ENCODE measurements around the gene NPHP4.
A peak's percentile ranks its signal among the peaks of the same experiment; 100 is the strongest.
"Not testable (repeated sequence)": the region's sequence is repeated elsewhere in the genome, so short reads cannot be mapped to it uniquely, and the experiment has no call there.

The NPHP4 gene

DNA sequence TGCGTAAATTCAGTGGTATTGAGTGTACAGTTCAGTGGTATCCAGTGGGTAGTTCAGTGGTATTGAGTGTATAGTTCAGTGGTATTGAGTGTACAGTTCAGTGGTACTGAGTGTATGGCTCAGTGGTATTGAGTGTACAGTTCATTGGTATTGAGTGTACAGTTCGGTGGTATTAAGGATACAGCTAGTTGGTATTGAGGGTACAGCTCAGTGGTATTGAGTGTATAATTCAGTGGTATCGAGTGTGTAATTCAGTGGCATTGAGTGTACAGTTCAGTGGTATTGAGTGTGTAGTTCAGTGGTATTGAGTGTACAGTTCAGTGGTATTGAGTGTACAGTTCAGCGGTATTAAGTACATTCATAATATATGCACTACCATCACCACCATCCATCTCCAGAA is 30.0 kb upstream of the NPHP4 start:
- no peak for DNase-seq

DNA sequence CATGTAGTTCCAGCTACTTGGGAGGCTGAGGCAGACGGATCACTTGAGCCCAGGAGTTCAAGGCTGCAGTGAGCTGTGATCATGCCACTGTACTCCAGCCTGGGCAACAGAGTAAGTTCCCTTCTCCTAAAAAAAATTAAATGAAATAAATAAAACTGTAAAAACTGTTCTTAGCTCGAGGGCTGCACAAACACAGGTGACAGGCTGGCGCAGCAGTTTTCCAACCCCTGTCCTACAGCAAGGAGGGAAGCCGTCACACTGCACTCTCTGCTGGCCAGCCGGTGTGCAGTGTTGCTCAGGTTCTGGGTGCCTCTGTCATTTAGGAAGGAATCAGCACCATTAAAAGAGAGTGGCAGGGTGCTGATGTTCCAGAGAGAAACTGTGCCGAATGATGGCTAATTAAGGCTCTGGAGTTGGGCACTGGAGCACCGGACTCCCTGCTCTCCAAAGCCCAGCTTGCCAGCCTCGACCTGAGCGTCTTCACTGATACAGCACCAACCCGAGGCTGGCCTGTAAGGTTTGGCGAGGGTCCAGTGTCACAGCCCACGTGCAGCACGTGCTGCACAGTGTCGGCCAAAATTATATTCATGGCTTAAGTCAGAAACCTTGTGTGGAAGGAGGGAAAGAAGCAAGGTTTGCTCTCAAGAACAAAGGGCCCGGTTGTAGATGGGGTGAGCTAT is 27.1 kb upstream of the NPHP4 start:
- DNase-seq, result no peak

GRCh38 chr1:6017654-6018053 is 25.4 kb upstream of the NPHP4 start:
- not testable (repeated sequence) for DNase-seq

- no peak for DNase-seq
These were observed 24.1 kb upstream of the NPHP4 start for GRCh38 chr1:6016191-6016865.

- DNase-seq, result no peak
These were observed 22.1 kb upstream of the NPHP4 start for GRCh38 chr1:6014130-6014999.

DNA sequence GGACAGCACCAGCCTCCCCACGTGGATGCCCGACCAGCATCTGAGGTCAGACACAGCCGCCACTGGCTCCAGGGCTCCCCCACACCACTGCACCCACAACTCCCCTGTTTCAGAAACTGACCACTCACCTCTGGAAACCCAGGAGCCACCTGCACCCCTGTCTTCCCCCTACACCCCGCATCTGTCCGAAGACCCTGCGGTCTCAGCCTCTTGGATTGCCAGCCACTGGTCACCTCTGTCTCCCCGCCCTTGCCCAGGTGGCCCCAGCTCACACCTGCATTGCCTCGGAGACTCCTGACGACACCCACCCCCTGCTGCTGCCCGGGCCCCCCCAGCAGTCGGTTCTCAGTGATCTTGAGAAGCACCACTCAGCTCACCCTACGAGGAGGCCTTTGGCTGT is 21.3 kb upstream of the NPHP4 start:
- DNase-seq, result no peak

DNA sequence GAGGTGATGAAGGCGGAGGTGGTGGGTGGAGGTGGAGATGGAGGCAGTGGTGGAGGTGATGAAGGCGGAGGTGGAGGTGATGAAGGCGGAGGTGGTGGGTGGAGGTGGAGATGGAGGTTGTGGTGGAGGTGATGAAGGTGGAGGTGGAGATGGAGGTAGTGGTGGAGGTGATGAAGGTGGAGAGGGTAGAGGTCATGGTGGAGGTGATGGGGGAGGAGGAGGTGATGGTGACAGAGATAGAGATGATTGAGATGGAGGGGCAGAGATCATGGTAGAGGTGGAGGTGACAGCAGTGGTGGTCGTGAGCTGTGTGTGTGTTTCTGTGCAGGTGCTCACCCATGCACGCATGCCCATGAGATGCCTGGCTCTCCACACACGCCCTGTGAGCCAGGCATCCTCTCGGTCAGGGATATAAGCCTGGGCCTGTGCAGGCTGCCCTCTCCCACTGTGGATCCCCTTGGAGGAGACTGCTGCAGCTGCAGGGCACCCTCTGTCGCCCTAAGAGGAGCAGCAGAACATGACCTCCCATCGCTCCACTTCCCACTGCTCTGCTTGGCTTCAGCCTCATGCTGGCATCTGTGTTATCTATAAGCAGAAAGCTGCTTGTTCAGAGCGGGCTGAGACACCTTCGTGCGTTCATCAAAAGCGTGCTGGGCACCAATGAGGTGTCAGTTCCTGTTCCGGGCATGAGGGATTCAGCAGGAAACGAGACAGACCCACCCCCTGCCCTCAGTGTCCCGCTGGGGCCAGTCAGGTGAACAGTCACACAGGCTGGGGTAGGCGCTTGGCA is 20.5 kb upstream of the NPHP4 start:
- no peak for DNase-seq

GRCh38 chr1:6011946-6012258 is 19.7 kb upstream of the NPHP4 start:
- no peak for DNase-seq

- peak; percentile 70 for DNase-seq
These were observed 19.1 kb upstream of the NPHP4 start for GRCh38 chr1:6011161-6011945.

DNA sequence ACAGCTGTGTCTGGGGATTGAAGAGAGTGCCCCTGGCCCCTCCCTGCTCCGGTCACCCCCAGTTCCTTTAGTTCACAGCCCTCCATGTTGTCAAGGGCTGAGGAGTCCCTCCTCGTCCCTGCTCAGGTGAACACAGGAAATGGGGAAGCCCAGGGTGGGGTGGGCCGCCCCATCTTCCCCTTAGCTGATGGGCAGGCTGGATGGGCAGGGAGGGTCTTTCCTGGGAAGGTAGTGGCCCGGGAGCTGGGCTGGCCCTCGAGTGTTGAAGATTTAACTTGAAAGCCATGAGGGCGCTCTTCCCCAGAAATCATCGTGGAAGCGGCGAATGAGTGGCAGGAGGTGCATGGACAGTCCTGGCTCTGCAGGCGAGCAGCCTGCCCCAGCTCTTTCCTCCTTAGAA is 18.3 kb upstream of the NPHP4 start:
- no peak for DNase-seq

GRCh38 chr1:6009120-6010040 is 17.2 kb upstream of the NPHP4 start:
- no peak for DNase-seq

- no peak for DNase-seq
These were observed 16.5 kb upstream of the NPHP4 start for GRCh38 chr1:6008696-6009095.

DNA sequence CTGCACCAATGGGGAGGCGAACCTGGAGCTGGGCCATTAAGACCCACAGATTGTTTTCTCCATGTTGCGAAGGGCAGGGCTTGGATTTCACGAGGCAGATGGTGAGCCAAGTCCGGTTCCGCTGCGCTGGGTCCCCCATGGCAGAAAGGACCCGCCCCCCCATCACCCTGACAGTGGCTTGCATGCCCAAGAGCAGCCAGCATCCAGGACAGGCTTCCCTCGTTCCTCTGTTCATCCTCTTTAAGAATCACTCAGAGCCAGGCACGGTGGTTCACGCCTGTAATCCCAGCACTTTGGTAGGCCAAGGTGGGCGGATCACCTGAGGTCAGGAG is 15.8 kb upstream of the NPHP4 start:
- peak; percentile 27 for DNase-seq

DNA sequence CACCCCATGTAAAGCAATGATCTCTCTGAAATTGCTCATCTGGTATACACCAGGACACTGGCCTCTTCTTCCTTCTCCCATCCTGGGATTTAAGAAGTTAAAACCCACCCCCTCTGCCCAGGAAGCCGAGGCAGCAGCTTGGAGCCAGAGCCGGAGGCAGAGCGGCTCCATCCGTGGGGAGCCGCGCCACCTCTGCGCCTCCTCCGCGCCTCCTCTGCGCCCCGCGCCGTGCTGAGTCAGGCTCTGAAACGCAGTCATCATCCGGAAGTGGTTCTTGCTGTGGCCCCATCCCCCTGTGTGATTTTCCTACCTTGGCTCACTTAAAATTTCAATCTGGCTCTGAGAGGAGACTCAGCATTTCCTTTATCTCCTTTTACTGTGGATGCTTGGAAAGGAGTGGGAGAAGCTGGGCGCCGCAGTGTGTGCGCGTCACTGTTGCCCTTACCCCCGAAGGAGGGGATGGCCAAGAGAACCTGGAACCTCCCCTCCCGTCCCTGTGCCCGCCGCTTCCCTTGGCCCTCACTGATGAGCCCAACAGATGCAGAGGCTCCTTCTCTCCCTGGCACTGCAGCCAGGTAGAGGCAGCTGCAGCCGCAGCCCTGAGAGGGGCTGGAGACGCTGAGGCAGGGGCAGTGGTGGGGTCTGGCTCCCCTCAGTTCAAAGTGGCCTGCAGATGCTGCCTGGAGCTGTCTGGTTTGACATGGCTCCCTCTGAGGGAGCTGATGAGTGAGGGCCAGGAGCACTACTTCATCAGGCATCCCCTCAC is 15.3 kb upstream of the NPHP4 start:
- DNase-seq, result no peak

GRCh38 chr1:6006882-6007281 is 14.7 kb upstream of the NPHP4 start:
- DNase-seq, result no peak

- DNase-seq, result no peak
These were observed 13.2 kb upstream of the NPHP4 start for GRCh38 chr1:6005276-6005917.

DNA sequence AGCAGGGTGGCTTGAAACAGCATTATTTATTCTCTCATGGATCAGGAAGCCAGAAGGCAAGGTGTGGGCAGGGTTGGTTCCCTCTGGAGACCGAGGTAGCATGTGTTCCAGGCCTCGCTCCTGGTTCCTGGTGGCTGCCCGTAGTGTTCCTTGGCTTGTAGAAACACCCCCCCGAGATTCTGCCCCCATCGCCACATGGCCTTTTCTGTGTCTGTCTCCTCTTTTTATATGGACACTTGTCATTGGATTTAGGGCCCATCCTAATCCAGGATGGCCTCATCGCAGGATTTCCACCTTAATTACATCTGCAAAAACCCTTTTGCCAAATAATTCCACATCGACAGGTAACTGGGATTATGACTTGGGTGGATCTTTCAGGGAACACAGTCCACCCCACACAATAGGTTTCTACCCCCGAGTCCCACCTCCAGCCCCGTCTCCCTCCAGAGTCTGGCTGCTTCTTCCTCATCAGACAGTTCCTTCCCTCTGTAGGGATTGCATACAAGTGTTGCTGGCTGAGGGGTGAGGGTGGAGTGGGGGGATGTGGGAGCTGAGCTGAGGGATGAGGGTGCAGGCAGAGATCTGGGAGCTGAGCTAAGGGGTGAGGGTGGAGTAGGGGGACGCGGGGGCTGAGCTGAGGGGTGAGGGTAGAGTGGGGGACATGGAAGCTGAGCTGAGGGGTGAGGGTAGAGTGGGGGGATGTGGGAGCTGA is 12.3 kb upstream of the NPHP4 start:
- peak; percentile 26 for DNase-seq

- DNase-seq, result peak; percentile 66
These were observed 11.6 kb upstream of the NPHP4 start for GRCh38 chr1:6003568-6004411.

Measured in NCI-H2171 treated with DMSO at 0.1 percent for 48 hours (cell line).